ENCODE measurements around the gene CDK8. TPM values are rescaled to one million over a fixed set of nuclear protein-coding genes. Genes with fewer than 3 reads are reported as not detected.

Gene CDK8
- total and polyA plus RNA-seq, 2 experiments from 2014 or later = 16.1 to 27.0 TPM

GRCh38 chr13:26335158-26335557 is 81.2 kb downstream of the CDK8 start:
- Histone ChIP-seq H3K4me2 (no peak overlapping the region), H3K9me3 (ENCODE audit: low read depth) (no peaks in the 10 kb centered on the region), H3K79me2 (peaks cover 60% of the 10 kb centered on the region), H3K4me3 (no peak overlapping the region), H3K27ac (no peak overlapping the region), H3K27me3 (no peaks in the 10 kb centered on the region), H3K36me3 (replicated peaks; ENCODE audit: insufficient read depth, low read depth) (no peaks in the 10 kb centered on the region), H4K20me1 (ENCODE audit: insufficient read depth, poor library complexity, severe bottlenecking) (peaks cover 11% of the 10 kb centered on the region), H3K4me1 (ENCODE audit: insufficient read depth) (no peaks in the 10 kb centered on the region), H2AFZ (no peak overlapping the region), H3K9me2 (replicated peaks; ENCODE audit: insufficient read depth) (no peaks in the 10 kb centered on the region)
- TF ChIP-seq EZH2 (IDR thresholded peaks at IDR 0.05; ENCODE audit: borderline replicate concordance) (no peak), EZH2phosphoT487 (IDR thresholded peaks at IDR 0.05; ENCODE audit: low read depth, severe bottlenecking, unreplicated experiment) (no peak), CTCF (IDR thresholded peaks at IDR 0.05; ENCODE audit: poor library complexity) (no peak)
- no peak for DNase-seq (ENCODE audit: low spot score)
- WGBS (ENCODE audit: low lambda C conversion rate, missing lambda C conversion rate) = over 99% methylated on average over 5 of the region's 5 CpGs

GRCh38 chr13:26340807-26341206 is 86.9 kb downstream of the CDK8 start:
- H3K9me3 ChIP-seq (ENCODE audit: low read depth) = no peaks in the 10 kb centered on the region
- H3K4me1 ChIP-seq (ENCODE audit: insufficient read depth) = no peaks in the 10 kb centered on the region

GRCh38 chr13:26342898-26343297 is 89.0 kb downstream of the CDK8 start:
- Histone ChIP-seq H3K4me2 (no peak overlapping the region), H4K20me1 (ENCODE audit: insufficient read depth, poor library complexity, severe bottlenecking) (peaks cover 3% of the 10 kb centered on the region), H2AFZ (no peak overlapping the region), H3K9me2 (replicated peaks; ENCODE audit: insufficient read depth) (no peaks in the 10 kb centered on the region), H3K9me3 (ENCODE audit: low read depth) (no peaks in the 10 kb centered on the region), H3K27me3 (no peaks in the 10 kb centered on the region), H3K4me1 (ENCODE audit: insufficient read depth) (no peaks in the 10 kb centered on the region), H3K27ac (no peak overlapping the region), H3K36me3 (replicated peaks; ENCODE audit: insufficient read depth, low read depth) (no peaks in the 10 kb centered on the region), H3K4me3 (no peak overlapping the region), H3K79me2 (peaks cover 5% of the 10 kb centered on the region)
- no peak for TF ChIP-seq EZH2phosphoT487 (IDR thresholded peaks at IDR 0.05; ENCODE audit: low read depth, severe bottlenecking, unreplicated experiment)
- TF ChIP-seq CTCF (IDR thresholded peaks at IDR 0.05; ENCODE audit: poor library complexity) = no peak
- no peak for TF ChIP-seq EZH2 (IDR thresholded peaks at IDR 0.05; ENCODE audit: borderline replicate concordance)
- WGBS (ENCODE audit: low lambda C conversion rate, missing lambda C conversion rate) = 89% methylated on average over 5 of the region's 5 CpGs
- no peak for DNase-seq (ENCODE audit: low spot score)

More at GRCh38 chr13:26340807-26341206, 86.9 kb downstream of the CDK8 start:
- H3K27ac ChIP-seq = no peak overlapping the region
- no peak for DNase-seq (ENCODE audit: low spot score)
- H2AFZ ChIP-seq = no peak overlapping the region
- H3K79me2 ChIP-seq = peaks cover 11% of the 10 kb centered on the region
- H4K20me1 ChIP-seq (ENCODE audit: insufficient read depth, poor library complexity, severe bottlenecking) = peaks cover 4% of the 10 kb centered on the region
- no peak for TF ChIP-seq EZH2phosphoT487 (IDR thresholded peaks at IDR 0.05; ENCODE audit: low read depth, severe bottlenecking, unreplicated experiment)
- TF ChIP-seq CTCF (IDR thresholded peaks at IDR 0.05; ENCODE audit: poor library complexity) = no peak
- no peak for TF ChIP-seq EZH2 (IDR thresholded peaks at IDR 0.05; ENCODE audit: borderline replicate concordance)
- H3K9me2 ChIP-seq (replicated peaks; ENCODE audit: insufficient read depth) = no peaks in the 10 kb centered on the region
- H3K4me2 ChIP-seq = no peak overlapping the region
- no peaks in the 10 kb centered on the region for H3K27me3 ChIP-seq
- H3K4me3 ChIP-seq = no peak overlapping the region
- H3K36me3 ChIP-seq (replicated peaks; ENCODE audit: insufficient read depth, low read depth) = no peaks in the 10 kb centered on the region
- 95% methylated on average over 2 of the region's 2 CpGs for WGBS (ENCODE audit: low lambda C conversion rate, missing lambda C conversion rate)

GRCh38 chr13:26343816-26344215 is 89.9 kb downstream of the CDK8 start:
- TF ChIP-seq CTCF (IDR thresholded peaks at IDR 0.05; ENCODE audit: poor library complexity) (no peak), EZH2 (IDR thresholded peaks at IDR 0.05; ENCODE audit: borderline replicate concordance) (no peak), EZH2phosphoT487 (IDR thresholded peaks at IDR 0.05; ENCODE audit: low read depth, severe bottlenecking, unreplicated experiment) (no peak)
- no peak overlapping the region for H2AFZ ChIP-seq
- no peak for DNase-seq (ENCODE audit: low spot score)
- H3K4me3 ChIP-seq = no peak overlapping the region
- H3K79me2 ChIP-seq = peaks cover 4% of the 10 kb centered on the region
- no peak overlapping the region for H3K4me2 ChIP-seq
- H3K4me1 ChIP-seq (ENCODE audit: insufficient read depth) = no peaks in the 10 kb centered on the region
- H3K9me2 ChIP-seq (replicated peaks; ENCODE audit: insufficient read depth) = no peaks in the 10 kb centered on the region
- no peak overlapping the region for H3K27ac ChIP-seq
- H3K36me3 ChIP-seq (replicated peaks; ENCODE audit: insufficient read depth, low read depth) = no peaks in the 10 kb centered on the region
- no peaks in the 10 kb centered on the region for H3K27me3 ChIP-seq
- H4K20me1 ChIP-seq (ENCODE audit: insufficient read depth, poor library complexity, severe bottlenecking) = no peaks in the 10 kb centered on the region
- H3K9me3 ChIP-seq (ENCODE audit: low read depth) = no peaks in the 10 kb centered on the region
